HEK293 (cell line): Measurements from ENCODE around the gene ADPRH.

ENCODE experiments used
- CTCF ChIA-PET: fragments of 350-600 bp; formaldehyde crosslinking; extraction: SDS; loops from one replicate; lab custom pipeline; 2021; ENCODE audit warnings: antibody characterized with exemption; lab: Yijun Ruan, JAX
- POLR2A ChIA-PET: fragments of 300-600 bp; formaldehyde crosslinking; extraction: SDS; loops from one replicate; lab custom pipeline; 2020; ENCODE audit warnings: antibody characterized with exemption, inconsistent platforms; lab: Yijun Ruan, JAX
- H3K27ac ChIP-seq: fragments of 200-500 bp; sonication (Bioruptor generic); 2 replicates; pipeline ENCODE4 v1.5.1; 2014; ENCODE audit warnings: low read depth, low read length, control low read depth, inconsistent platforms; ENCODE audit errors: extremely low read depth
- H3K36me3 ChIP-seq, 2 experiments: fragments of 200-500 bp in 1 of 2; sonication (Bioruptor generic) in 1 of 2; 1 replicate in 1 of 2; 2 replicates in 1 of 2; pipeline ENCODE4 v1.5.1; 2014 to 2017; ENCODE audit warnings: inconsistent platforms in 2 of 2, low read length in 2 of 2; ENCODE audit not compliant: control insufficient read depth in 2 of 2, insufficient read depth in 1 of 2
- H3K4me1 ChIP-seq: fragments of 200-500 bp; sonication (Bioruptor generic); 2 replicates; pipeline ENCODE4 v1.5.1; 2014; ENCODE audit warnings: mild to moderate bottlenecking, low read length, inconsistent platforms; ENCODE audit not compliant: control insufficient read depth, insufficient read depth
- H3K4me3 ChIP-seq: 2 replicates; pipeline ENCODE4 v1.5.1; 2011; ENCODE audit warnings: low read depth, mild to moderate bottlenecking, control low read depth, low read length, moderate library complexity
- H3K9me3 ChIP-seq: fragments of 200-500 bp; sonication (Bioruptor generic); 2 replicates; pipeline ENCODE4 v1.5.1; 2014; ENCODE audit warnings: low read depth, low read length, inconsistent platforms; ENCODE audit not compliant: control insufficient read depth, insufficient read depth
- ELK4 ChIP-seq: IDR thresholded peaks from 2 replicates; pipeline ENCODE4 v1.6.1; 2011; ENCODE audit warnings: mild to moderate bottlenecking, low read depth, low read length, borderline replicate concordance
- INSM2 ChIP-seq: fragments of 450-650 bp; formaldehyde crosslinking; IDR thresholded peaks from 2 replicates; pipeline ENCODE4 v1.5.1; 2016; ENCODE audit warnings: missing biosample characterization, missing genetic modification characterization
- PRDM1 ChIP-seq: fragments of 450-650 bp; formaldehyde crosslinking; IDR thresholded peaks from 2 replicates; pipeline ENCODE4; 2016; ENCODE audit warnings: missing biosample characterization, missing genetic modification characterization
- SP7 ChIP-seq: fragments of 450-650 bp; formaldehyde crosslinking; IDR thresholded peaks from 2 replicates; pipeline ENCODE4 v1.5.1; 2016; ENCODE audit warnings: missing biosample characterization, missing genetic modification characterization
- WT1 ChIP-seq: fragments of 450-650 bp; formaldehyde crosslinking; IDR thresholded peaks from 2 replicates; pipeline ENCODE4 v1.5.1; 2016; ENCODE audit warnings: missing biosample characterization, missing genetic modification characterization
- YY1 ChIP-seq: fragments of 450-650 bp; formaldehyde crosslinking; IDR thresholded peaks from 2 replicates; pipeline ENCODE4 v1.5.1; 2018; ENCODE audit warnings: missing biosample characterization, missing genetic modification characterization
- ZFP41 ChIP-seq: fragments of 450-650 bp; formaldehyde crosslinking; IDR thresholded peaks from 2 replicates; pipeline ENCODE4 v1.5.1; 2016; ENCODE audit warnings: missing biosample characterization, missing genetic modification characterization, borderline replicate concordance
- ZNF140 ChIP-seq: fragments of 450-650 bp; formaldehyde crosslinking; IDR thresholded peaks from 2 replicates; pipeline ENCODE4 v1.5.1; 2016; ENCODE audit warnings: missing biosample characterization, missing genetic modification characterization
- ZNF175 ChIP-seq: fragments of 450-650 bp; formaldehyde crosslinking; IDR thresholded peaks from 2 replicates; pipeline ENCODE4 v1.5.1; 2016; ENCODE audit warnings: missing biosample characterization, missing genetic modification characterization
- ZNF202 ChIP-seq: fragments of 450-650 bp; formaldehyde crosslinking; IDR thresholded peaks from 2 replicates; pipeline ENCODE4 v1.5.1; 2016; ENCODE audit warnings: missing biosample characterization, missing genetic modification characterization, borderline replicate concordance
- ZNF214 ChIP-seq: fragments of 450-650 bp; formaldehyde crosslinking; IDR thresholded peaks from 2 replicates; pipeline ENCODE4 v1.5.1; 2017; ENCODE audit warnings: missing biosample characterization, mild to moderate bottlenecking, missing genetic modification characterization, borderline replicate concordance
- ZNF221 ChIP-seq: fragments of 450-650 bp; formaldehyde crosslinking; IDR thresholded peaks from 2 replicates; pipeline ENCODE4 v1.5.1; 2017; ENCODE audit warnings: missing biosample characterization, missing genetic modification characterization, borderline replicate concordance
- ZNF23 ChIP-seq: fragments of 450-650 bp; formaldehyde crosslinking; IDR thresholded peaks from 2 replicates; pipeline ENCODE4 v1.5.1; 2016; ENCODE audit warnings: missing biosample characterization, missing genetic modification characterization, borderline replicate concordance
- ZNF274 ChIP-seq, 2 experiments: fragments of 200-500 bp in 1 of 2; fragments of 450-650 bp in 1 of 2; sonication (Bioruptor generic) in 1 of 2; formaldehyde crosslinking in 1 of 2; IDR thresholded peaks; 2 replicates each; pipeline versions ENCODE4 v1.5.1 to v1.6.1; 2014 to 2016; ENCODE audit warnings: borderline replicate concordance in 1 of 2, inconsistent platforms in 1 of 2, low read length in 1 of 2, missing biosample characterization in 1 of 2, missing genetic modification characterization in 1 of 2
- ZNF311 ChIP-seq: fragments of 450-650 bp; formaldehyde crosslinking; IDR thresholded peaks from 2 replicates; pipeline ENCODE4 v1.5.1; 2017; ENCODE audit warnings: missing biosample characterization, missing genetic modification characterization, borderline replicate concordance
- ZNF404 ChIP-seq: fragments of 450-650 bp; formaldehyde crosslinking; IDR thresholded peaks from 2 replicates; pipeline ENCODE4 v1.5.1; 2017; ENCODE audit warnings: missing biosample characterization, missing genetic modification characterization
- ZNF488 ChIP-seq: fragments of 450-650 bp; formaldehyde crosslinking; IDR thresholded peaks from 2 replicates; pipeline ENCODE4 v1.5.1; 2016; ENCODE audit warnings: missing biosample characterization, missing genetic modification characterization
- ZNF510 ChIP-seq: fragments of 450-650 bp; formaldehyde crosslinking; IDR thresholded peaks from 2 replicates; pipeline ENCODE4 v1.5.1; 2018; ENCODE audit warnings: mild to moderate bottlenecking, missing genetic modification characterization, missing biosample characterization; ENCODE audit not compliant: insufficient replicate concordance
- ZNF548 ChIP-seq: fragments of 450-650 bp; formaldehyde crosslinking; IDR thresholded peaks from 2 replicates; pipeline ENCODE4 v1.5.1; 2016; ENCODE audit warnings: missing biosample characterization, missing genetic modification characterization
- ZNF549 ChIP-seq: fragments of 450-650 bp; IDR thresholded peaks from 2 replicates; pipeline ENCODE4 v1.5.1; 2018; ENCODE audit warnings: missing biosample characterization, missing genetic modification characterization, mild to moderate bottlenecking, inconsistent platforms, moderate library complexity
- ZNF600 ChIP-seq: fragments of 450-650 bp; formaldehyde crosslinking; IDR thresholded peaks from 2 replicates; pipeline ENCODE4 v1.5.1; 2016; ENCODE audit warnings: missing biosample characterization, missing genetic modification characterization
- ZNF76 ChIP-seq: fragments of 450-650 bp; formaldehyde crosslinking; IDR thresholded peaks from 2 replicates; pipeline ENCODE4; 2016; ENCODE audit warnings: low read depth, missing biosample characterization, missing genetic modification characterization, borderline replicate concordance
- ZSCAN23 ChIP-seq: fragments of 450-650 bp; formaldehyde crosslinking; IDR thresholded peaks from 2 replicates; pipeline ENCODE4 v1.5.1; 2016; ENCODE audit warnings: missing biosample characterization, missing genetic modification characterization
- TF ChIP-seq, protein P1 (sequence below): fragments of 450-650 bp; formaldehyde crosslinking; IDR thresholded peaks from 2 replicates; pipeline ENCODE4 v1.5.1; 2016; ENCODE audit warnings: missing biosample characterization, missing genetic modification characterization
- TF ChIP-seq, protein P2 (sequence below): fragments of 450-650 bp; formaldehyde crosslinking; IDR thresholded peaks from 2 replicates; pipeline ENCODE4 v1.5.1; 2016; ENCODE audit warnings: missing biosample characterization, missing genetic modification characterization

The ADPRH gene

GRCh38 chr3:119585208-119585607, 5.9 kb downstream of the ADPRH start:
- Histone ChIP-seq H3K4me1 (no peaks in the 10 kb centered on the region), H3K27ac (no peak overlapping the region), H3K4me3 (no peak overlapping the region), H3K9me3 (no peaks in the 10 kb centered on the region), H3K36me3 (no peaks in the 10 kb centered on the region)
- ChIA-PET POLR2A (no interaction called here), CTCF (no interaction called here)
- TF ChIP-seq ZNF311 (tag by site-specific recombination) (no peak), ZNF175 (tag by site-specific recombination) (no peak), ZNF23 (tag by site-specific recombination) (no peak), ZNF202 (tag by site-specific recombination) (no peak), ZNF549 (no peak), ZNF488 (tag by site-specific recombination) (no peak), ZNF548 (tag by site-specific recombination) (no peak), YY1 (no peak), INSM2 (tag by site-specific recombination) (no peak), ZNF510 (tag by site-specific recombination) (no peak), ZNF404 (tag by site-specific recombination) (no peak), SP7 (tag by site-specific recombination) (no peak), ZFP41 (tag by site-specific recombination) (no peak), ZNF274 (IDR thresholded peaks at IDR 0.05; ENCODE audit: low read length) (no peak), ZNF274 (tag by site-specific recombination; IDR thresholded peaks at IDR 0.05; ENCODE audit: borderline replicate concordance) (no peak), ZNF76 (tag by site-specific recombination) (no peak), ZNF221 (tag by site-specific recombination) (no peak), ZNF214 (tag by site-specific recombination) (no peak)
- TF ChIP-seq, protein P1, sequence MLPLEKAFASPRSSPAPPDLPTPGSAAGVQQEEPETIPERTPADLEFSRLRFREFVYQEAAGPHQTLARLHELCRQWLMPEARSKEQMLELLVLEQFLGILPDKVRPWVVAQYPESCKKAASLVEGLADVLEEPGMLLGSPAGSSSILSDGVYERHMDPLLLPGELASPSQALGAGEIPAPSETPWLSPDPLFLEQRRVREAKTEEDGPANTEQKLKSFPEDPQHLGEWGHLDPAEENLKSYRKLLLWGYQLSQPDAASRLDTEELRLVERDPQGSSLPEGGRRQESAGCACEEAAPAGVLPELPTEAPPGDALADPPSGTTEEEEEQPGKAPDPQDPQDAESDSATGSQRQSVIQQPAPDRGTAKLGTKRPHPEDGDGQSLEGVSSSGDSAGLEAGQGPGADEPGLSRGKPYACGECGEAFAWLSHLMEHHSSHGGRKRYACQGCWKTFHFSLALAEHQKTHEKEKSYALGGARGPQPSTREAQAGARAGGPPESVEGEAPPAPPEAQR (tag by site-specific recombination): no peak

GRCh38 chr3:119585856-119586570, 6.7 kb downstream of the ADPRH start:
- Histone ChIP-seq H3K4me1 (no peaks in the 10 kb centered on the region), H3K9me3 (no peaks in the 10 kb centered on the region), H3K4me3 (no peak overlapping the region), H3K27ac (no peak overlapping the region), H3K36me3 (no peaks in the 10 kb centered on the region)
- CTCF ChIA-PET: no interaction called here
- TF ChIP-seq ELK4 (no peak), WT1 (no peak), ZNF600 (tag by site-specific recombination) (no peak), PRDM1 (tag by site-specific recombination) (no peak), ZNF140 (no peak), ZSCAN23 (tag by site-specific recombination) (no peak)
- TF ChIP-seq, protein P2, sequence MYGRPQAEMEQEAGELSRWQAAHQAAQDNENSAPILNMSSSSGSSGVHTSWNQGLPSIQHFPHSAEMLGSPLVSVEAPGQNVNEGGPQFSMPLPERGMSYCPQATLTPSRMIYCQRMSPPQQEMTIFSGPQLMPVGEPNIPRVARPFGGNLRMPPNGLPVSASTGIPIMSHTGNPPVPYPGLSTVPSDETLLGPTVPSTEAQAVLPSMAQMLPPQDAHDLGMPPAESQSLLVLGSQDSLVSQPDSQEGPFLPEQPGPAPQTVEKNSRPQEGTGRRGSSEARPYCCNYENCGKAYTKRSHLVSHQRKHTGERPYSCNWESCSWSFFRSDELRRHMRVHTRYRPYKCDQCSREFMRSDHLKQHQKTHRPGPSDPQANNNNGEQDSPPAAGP (tag by site-specific recombination): no peak
- POLR2A ChIA-PET: no interaction called here
